GM12891 (cell line): ENCODE results near the gene SCN8A.

Experiments used
- POLR2A ChIP-seq: IDR thresholded peaks from 2 replicates; pipeline ENCODE4 v1.6.1; 2011; ENCODE audit warnings: low read depth, low read length, control low read depth
- POLR2AphosphoS5 ChIP-seq: IDR thresholded peaks from 2 replicates; pipeline ENCODE4 v1.6.1; 2011; ENCODE audit warnings: low read depth, low read length, control low read depth
- TAF1 ChIP-seq: IDR thresholded peaks from 2 replicates; pipeline ENCODE4 v1.6.1; 2011; ENCODE audit warnings: low read depth, low read length, control low read depth

DNA sequence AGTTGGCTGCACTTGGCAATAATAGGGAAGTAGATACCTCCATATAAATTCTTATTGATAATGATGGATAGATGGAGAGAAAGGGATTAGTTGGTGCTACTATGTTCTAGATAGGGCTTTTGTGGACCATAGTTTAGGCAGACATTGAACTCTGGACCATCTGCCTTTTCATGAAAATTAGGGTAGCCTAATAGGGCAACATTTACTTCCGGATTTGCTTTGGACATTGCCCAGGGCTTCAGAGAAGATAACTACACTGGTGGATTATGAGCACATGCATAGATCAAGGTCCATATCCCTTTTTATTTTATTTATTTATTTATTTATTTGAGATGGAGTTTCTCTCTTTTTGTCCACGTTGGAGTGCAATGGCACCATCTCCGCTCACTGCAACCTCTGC lies 186.9 kb downstream of the SCN8A start:
- no peak for TF ChIP-seq TAF1
- no peak for TF ChIP-seq POLR2AphosphoS5
- no peak for TF ChIP-seq POLR2A
